SK-MEL-5 (cell line): ENCODE results near the gene TOR1A. TPM values are rescaled to one million over a fixed set of nuclear protein-coding genes. Genes with fewer than 3 reads are reported as not detected.
A peak's percentile ranks its signal among the peaks of the same experiment; 100 is the strongest.

Experiments used
- DNase-seq: peaks from one replicate; pipeline ENCODE4 v3.0.0-alpha.2; 2016; ENCODE audit warnings: low read depth, low spot score
- in situ Hi-C: cut with HindIII; loops from 2 replicates; pipeline ENCODE4 v1.10.0; 2016; ENCODE audit warnings: low sequenced_read_pairs, high pct_unique_total_duplicates, low pct_unique_long_range_greater_than_20kb
- total RNA-seq: library from RNA; depleted of rRNA; stranded (reverse); fragments of >200 nt; shearing (Covaris generic); gene quantifications from 2 replicates; pipeline ENCODE4 v1.2.3, GENCODE V29; 2014

Gene TOR1A
- total RNA-seq, 1 experiment from 2014 or later, result 23.7 TPM

DNA sequence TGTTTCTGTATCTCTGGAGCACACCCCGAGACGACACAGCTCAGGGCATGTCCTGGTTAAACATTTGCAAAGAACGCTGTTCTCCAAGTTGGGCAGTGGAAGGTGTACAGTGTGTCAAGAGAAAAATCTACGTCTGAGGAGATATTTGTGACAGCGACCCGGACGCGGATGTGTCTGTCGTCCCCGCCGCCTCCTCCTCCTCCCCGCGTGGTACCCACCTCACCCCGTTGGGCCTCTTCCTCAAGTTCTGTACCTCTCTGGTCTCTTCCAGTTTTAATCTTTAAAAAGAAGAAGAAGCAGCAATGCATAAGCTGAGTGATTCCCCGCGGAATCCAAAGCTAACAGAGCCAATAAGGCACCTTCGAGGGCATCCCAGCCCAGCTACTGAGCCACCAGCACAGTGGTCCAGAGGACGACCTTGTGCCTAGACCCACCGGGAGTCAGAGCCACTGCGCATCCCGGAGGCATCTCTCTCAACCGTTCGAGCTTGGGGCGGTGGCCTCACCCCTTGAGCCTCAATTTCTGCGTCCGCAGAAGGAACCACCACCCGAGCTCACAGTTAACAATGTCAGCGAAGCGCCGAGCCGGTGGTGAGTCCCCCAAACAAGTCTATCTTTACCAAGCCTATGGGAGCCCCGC, 10.7 kb upstream of the TOR1A start:
- in situ Hi-C loops, result no loop called here
- DNase-seq, result no peak

DNA sequence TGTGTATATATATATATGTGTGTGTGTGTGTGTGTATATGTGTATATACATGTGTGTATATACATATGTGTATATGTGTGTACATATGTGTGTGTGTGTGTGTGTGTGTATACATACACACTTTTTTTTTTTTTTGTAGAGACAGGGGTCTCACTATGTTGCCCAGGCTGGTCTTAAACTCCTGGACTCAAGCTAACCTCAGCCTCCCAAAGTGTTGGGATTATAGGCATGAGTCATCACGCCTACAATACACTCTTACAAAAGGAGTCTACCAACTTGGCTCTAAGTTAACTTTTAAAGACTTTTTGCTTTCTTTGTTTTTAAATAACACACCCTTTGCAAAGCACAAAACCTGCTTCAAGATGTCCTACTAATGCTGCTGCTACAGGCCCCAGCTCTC, 9.0 kb upstream of the TOR1A start:
- DNase-seq, result no peak
- in situ Hi-C loops, result no loop called here

GRCh38 chr9:129828969-129829368, 5.0 kb upstream of the TOR1A start:
- in situ Hi-C loops, result no loop called here

DNA sequence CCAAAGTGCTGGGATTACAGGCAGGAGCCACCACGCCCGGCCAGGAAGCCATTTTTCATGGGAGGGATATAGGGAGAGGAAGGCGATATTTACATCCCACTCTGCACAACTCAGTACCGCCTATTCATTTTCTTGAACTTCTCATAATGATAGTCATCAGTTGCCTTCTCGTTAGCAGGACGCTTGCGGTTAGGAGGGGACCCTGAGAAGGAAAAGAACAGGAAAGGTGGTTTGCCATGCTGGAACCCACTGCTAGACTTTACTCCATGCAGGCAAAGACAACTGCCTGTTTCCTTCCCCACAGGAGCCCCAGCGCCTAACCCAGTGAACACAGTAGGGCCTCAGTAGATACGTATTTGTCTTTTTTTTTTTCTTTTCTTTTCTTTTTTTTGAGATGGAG, 4.1 kb upstream of the TOR1A start:
- in situ Hi-C loops, result no loop called here
- DNase-seq, result no peak

More at GRCh38 chr9:129828969-129829368, 5.0 kb upstream of the TOR1A start:
- DNase-seq, result no peak

GRCh38 chr9:129826759-129827158, 2.8 kb upstream of the TOR1A start:
- in situ Hi-C loops, result no loop called here
- DNase-seq, result no peak

- in situ Hi-C loops, result no loop called here
- DNase-seq, result no peak
Observed at GRCh38 chr9:129826344-129826743, 2.4 kb upstream of the TOR1A start.

DNA sequence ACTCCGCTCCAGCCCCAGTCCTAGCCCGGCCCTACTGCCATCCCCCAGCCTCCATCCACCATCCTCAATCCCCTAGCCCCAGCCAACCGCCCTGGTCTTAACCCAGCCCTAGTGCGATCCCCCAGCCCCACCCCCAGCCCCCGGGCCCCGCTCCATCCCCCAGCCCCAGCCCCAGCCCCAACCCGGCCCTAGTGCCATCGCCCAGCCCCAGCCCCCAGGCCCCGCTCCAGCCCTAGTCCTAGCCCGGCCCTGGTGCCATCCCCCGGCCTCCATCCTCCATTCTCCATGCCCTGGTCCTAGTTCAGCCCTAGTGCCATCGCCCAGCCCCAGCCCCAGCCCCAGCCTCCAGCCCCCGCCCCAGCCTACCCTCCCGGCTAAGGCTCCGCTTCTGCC, 398 bp downstream of the TOR1A start:
- DNase-seq, result no peak
- in situ Hi-C loops, result no loop called here

GRCh38 chr9:129822898-129823541, 916 bp downstream of the TOR1A start:
- DNase-seq, result peak; percentile 16
- in situ Hi-C loops, result no loop called here

DNA sequence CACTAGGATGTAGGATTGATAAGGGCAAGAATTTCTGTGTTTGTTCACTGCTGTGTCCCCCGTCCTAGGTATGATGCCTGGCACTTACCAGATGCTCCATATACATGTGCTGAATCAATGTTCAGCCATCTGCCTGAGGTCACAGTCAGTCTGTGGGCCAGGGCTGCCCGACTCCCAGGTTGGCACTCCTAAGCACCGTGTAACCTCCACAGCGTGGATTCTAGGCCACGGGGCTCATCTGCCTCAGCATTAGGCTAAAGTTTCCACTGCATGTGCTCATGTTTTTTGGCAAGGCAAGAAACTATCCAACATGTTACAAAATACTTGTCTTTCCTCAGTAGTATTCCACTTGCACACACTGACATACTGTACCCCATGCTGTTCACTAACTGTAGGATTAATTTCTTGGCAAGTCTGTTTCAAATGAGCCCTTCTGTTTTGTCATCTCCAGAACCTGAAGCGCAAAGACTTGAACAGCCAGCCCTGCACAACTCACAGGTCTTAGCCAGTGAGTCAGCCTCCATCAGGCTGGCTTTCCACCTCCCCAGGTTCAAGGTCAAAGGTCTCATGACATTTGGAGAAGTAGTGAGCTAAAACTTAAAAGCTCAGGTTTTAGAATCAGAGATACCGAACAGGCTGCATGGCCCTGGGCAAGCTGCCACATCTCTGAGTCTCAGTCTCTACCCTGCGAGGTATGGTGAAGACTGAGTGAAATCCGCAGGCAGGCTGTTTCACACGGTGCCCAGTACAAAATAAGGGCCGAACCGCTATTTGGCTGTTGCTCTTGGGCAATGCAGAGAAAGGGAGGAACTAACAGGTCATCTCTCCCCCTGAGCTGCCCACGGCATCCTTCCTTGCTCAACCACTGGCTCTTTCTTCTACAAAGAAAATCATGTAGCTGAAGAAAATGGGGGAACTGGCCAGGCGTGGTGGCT, 7.2 kb downstream of the TOR1A start:
- in situ Hi-C loops, result no loop called here
- DNase-seq, result no peak

DNA sequence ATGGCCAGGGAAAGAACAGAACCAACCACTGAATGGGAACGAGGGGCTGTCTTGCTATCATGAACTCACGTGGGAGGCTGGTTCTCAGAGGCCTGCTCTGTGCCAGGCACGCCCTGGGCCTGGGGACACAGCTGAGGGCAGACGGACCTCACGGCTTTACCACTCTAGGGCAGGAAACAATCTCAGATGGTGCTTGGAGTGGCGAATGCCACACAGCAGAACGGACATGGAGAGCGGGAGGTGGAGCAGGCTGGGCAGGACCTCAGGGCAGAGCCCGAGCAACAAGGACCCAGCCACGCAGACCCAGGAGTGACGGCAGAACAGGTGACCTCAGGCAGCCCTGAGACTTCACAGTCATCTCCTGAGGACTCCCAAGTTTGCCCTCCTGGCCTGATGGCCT, 8.7 kb downstream of the TOR1A start:
- DNase-seq, result no peak
- in situ Hi-C loops, result no loop called here

- in situ Hi-C loops, result no loop called here
- DNase-seq, result no peak
Observed at GRCh38 chr9:129814432-129815223, 9.3 kb downstream of the TOR1A start.

DNA sequence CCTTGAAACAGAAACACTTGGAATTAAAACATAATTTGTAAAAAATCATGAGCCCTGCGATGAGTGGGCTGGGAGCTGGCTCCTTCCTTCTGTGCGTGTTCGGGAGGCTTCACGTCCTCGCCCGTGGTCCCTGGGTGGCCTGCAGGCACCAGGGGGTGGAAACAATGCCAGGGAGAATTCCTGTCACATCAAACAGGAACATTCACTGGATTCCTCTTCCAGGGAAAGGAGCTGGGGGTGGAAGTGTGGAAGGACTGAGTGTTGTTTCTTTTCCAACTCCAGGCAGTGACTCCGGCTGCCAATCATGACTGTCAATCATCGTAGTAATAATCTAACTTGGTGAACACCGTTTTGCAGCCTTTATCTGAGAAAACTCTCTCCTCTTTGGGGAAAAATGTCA, 10.3 kb downstream of the TOR1A start:
- in situ Hi-C loops, result no loop called here

GRCh38 chr9:129812385-129812784, 11.6 kb downstream of the TOR1A start:
- DNase-seq, result no peak
- in situ Hi-C loops, result no loop called here

More for the DNA sequence above, 10.3 kb downstream of the TOR1A start:
- DNase-seq, result no peak

- in situ Hi-C loops, result no loop called here
- no peak for DNase-seq
Observed at GRCh38 chr9:129811967-129812363, 12.0 kb downstream of the TOR1A start.

DNA sequence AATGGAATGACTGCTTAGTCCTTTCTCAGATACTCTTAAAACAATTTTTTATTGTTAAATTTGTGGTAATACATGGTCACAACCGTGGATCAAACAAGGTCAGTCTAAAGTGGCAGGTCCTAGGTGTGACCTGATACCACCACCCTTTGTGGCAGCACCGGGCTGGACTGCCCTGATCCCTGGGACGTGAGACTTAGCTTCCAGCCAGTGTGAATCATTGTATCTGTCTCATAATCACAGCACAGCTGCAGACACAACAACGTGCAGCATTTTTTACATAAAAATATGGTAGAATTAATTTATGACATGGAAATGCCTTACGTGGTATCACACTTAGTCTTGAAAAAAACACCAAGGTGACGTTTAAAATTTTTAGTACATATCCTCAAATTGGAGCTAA, 13.1 kb downstream of the TOR1A start:
- in situ Hi-C loops, result no loop called here
- DNase-seq, result no peak

DNA sequence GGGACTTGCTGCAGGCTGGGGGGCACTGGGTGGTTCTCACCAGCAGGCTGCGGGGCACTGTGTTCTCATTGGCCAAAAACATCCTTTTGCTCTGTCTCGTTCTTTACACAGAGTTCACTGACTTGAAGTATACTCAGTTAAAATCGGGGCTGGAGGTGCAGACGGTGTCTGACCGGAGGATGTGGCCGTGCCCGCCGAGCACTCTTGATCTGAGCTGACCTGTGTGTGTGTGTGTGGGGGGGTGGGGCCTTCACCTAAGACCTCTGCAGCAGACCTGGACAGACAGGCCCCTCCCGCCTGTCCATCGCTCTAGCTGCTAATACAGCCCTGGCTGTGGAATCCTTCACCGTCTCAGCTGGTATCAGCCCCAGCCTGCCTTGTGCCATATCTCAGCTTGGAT, 13.8 kb downstream of the TOR1A start:
- no peak for DNase-seq
- in situ Hi-C loops, result no loop called here

GRCh38 chr9:129809346-129809745, 14.6 kb downstream of the TOR1A start:
- in situ Hi-C loops, result no loop called here

GRCh38 chr9:129806061-129806460, 17.9 kb downstream of the TOR1A start:
- no peak for DNase-seq
- in situ Hi-C loops, result no loop called here

More at GRCh38 chr9:129809346-129809745, 14.6 kb downstream of the TOR1A start:
- no peak for DNase-seq
